GM20431 (cell line): ENCODE measurements around the gene SLC2A3.
"Not testable (repeated sequence)": the region's sequence is repeated elsewhere in the genome, so short reads cannot be mapped to it uniquely, and the experiment has no call there.

Experiments
- in situ Hi-C: fragments of 300-500 bp; cut with MseI, MboI; formaldehyde crosslinking; loops from one replicate; pipeline ENCODE4 v1.15.0; 2020; ENCODE audit warnings: low sequenced_read_pairs; ENCODE audit not compliant: unreplicated experiment

Gene SLC2A3

DNA sequence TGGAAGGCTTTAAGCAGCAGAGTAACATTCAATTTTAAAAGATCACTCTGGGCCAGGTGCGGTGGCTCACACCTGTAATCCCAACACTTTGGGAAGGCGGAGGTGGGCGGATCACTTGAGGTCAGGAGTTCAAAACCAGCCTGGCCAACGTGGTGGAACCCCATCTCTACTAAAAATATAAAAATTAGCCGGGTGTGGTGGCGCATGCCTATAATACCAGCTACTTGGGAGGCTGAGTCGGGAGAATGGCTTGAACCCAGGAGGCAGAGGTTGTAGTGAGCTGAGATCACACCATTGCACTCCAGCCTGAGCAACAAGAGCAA lies 17.8 kb downstream of the SLC2A3 start:
- in situ Hi-C loops = not testable (repeated sequence)

DNA sequence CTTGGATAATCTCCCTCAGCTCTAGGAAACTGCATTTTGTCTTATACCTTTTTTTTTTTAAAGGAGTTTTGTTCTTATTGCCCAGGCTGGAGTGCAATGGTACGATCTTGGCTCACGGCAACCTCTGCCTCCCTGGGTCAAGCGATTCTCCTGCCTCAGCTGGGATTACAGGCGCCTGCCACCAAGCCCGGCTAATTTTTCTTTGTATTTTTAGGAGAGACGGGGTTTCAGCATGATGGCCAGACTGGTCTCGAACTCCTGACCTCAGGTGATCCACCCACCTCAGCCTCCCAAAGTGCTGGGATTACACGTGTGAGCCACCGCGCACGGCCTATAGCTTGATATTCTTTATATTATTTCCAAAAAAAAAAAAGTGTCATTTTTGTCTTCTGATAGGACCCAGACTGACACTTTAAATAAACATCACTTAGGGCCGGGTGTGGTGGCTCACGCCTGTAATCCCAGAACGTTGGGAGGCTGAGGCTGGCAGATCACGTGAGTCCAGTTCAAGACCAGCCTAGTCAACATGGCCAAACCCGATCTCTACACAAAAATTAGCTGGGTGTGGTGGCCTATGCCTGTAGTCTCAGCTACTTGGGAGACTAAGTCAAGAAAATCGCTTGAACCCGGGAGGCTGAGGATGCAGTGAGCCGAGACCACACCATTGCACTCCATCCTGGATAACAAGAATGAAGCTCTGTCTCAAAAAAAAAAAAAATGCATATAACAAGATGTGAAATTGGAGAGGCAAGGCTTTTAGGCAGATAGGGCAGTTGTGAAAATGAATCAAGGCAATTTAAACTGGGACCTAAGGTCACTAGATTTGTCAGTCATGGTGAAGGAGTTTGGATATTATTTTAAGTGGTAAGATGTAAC lies 18.4 kb downstream of the SLC2A3 start:
- in situ Hi-C loops = no loop called here

DNA sequence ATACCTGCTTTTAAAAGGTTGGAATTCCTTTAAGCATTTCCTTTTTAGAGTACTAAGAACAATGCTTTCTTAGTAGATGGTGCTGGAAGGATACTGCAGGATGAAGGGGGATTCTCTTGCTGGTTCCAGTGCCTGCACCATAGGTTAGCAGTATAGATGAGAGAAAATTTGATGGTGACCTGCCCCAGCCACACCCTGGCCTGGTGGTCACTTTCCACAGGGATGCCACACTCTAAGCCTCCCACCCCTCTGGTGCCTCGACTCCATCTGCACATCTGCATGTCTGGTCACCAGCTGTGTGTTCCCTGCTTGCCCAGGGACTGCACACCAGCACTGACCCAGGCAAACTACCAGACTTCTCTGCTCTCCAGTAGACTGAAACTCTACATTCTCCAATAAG lies 19.1 kb downstream of the SLC2A3 start:
- in situ Hi-C loops = no loop called here

DNA sequence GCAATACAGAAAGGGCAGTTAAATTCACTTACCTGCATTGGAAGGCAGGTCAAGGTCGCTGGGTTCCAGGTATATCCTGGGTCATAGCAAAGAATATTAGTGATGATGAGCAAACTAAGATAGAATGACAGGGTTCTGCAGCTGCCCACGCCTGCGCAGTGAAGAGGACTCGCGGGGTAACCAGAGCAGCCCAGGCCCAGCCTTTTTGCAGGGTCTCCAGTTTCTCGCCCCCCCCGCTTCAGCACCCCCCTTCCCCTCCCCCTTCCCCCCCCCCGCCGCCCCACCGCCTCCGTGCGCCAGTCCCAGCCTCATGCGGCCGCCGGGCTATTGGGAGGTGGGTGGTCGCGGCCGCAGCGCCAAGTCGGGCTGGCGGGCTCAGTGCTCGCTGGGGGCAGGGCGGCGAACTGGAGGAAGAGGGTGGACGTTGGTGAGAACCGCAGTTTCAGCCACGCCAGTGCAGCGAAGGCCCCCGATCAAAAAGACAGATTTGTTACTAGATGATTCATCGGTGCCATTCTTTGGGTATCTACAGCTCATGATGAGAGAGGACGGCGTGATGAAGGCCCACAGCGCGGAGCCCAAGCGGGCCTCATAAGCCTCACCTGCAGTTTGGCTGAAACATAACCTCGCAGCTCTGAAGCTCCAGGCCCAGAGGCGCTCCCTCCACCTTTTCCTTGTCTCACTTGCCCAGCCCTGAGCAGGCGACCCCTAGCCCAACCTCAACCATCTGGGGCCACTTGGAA lies 20.2 kb downstream of the SLC2A3 start:
- in situ Hi-C loops = no loop called here

DNA sequence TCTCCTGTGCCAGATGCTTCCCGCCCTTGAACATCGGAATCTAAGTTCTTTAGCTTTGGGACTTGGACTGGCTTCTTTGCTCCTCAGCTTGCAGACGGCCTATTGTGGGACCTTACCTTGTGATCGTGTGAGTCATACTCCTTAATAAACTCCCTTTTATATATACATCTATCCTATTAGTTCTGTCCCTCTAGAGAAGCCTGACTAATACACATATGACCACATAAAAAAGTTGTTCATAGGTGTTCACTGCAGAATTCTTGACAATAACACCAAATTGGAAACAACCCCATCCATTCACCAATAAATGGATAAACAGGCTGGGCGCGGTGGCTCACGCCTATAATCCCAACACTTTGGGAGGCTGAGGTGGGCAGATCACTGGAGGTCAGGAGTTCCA lies 25.9 kb downstream of the SLC2A3 start:
- in situ Hi-C loops = not testable (repeated sequence)

DNA sequence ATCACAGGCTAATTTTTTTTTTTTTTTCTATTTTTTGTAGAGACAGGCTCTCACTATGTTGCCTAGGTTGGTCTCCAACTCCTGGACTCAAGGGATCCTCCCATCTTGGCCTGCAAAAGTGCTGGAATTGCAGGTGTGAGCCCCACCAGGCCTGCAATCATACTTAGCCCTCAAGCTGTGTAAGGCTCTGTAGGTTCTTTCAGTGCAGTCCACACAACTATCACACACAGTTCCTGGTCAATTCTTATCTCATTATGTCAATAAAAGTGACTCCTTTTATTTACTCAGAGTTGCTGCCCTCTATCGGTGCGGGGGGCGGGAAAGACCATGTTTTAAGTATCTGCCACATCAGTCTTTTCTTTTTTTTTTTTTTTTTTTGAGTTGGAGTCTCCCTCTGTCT lies 29.0 kb downstream of the SLC2A3 start:
- in situ Hi-C loops = no loop called here

DNA sequence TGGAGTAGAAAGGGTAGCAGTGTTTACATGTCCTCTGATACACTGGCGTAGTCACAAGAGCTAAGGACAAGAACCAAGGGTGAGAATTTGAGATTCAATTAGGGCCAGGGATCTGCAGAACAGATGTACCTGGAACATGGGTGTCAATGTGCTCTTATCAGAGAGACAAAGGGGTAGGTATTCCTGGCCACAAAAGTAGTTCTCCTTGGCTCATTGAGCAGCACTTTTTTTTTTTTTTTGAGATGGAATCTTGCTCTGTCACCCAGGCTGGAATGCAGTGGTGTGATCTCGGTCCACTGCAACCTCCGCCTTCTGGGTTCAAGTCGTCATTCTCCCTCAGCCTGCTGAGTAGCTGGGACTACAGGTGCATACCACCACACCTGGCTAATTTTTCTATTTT lies 29.7 kb downstream of the SLC2A3 start:
- in situ Hi-C loops = not testable (repeated sequence)

DNA sequence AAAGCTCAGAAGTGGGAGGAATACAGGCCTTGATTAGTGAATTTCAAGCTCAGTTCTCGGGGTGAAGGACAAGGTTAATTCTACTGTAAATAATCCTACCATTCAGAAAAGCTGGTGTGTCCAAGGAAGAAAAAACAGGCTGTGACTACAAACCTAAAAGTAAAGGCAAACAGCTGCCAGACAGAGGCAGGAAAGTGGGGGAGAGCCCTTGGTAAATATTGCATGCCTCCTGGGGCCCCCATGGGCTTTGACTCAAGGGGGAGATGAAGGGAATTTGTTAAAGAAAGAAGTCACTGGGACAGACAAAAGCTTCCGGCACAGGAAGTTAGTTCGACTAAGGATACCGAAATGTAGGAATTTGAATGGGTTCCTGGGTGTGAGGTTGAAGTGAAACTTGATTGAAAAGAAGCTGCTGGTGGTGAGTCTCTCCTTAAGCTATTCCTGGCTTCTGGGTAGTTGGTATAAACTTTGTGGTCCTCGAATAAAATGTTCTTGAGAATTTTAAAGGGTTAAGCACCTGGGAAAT lies 30.3 kb downstream of the SLC2A3 start:
- in situ Hi-C loops = not testable (repeated sequence)

DNA sequence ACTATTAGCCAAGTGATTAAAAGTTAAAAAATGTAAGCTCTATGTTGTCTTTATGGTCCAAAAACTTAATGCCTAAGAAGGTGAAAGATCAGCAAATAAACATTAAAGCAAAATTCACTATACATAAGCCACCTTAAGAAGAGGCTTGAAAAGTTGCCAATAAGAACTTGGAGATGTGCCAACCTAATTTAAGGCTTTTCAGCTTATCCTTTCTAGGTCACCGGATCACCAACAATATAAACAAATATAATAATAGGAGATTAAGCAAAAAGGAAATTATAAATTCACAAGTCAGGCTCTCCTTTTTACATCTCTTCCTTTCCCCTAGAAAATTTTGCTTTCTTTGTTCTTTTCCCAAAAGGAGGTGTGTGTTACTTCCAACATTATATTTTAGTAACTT lies 30.9 kb downstream of the SLC2A3 start:
- in situ Hi-C loops = no loop called here

DNA sequence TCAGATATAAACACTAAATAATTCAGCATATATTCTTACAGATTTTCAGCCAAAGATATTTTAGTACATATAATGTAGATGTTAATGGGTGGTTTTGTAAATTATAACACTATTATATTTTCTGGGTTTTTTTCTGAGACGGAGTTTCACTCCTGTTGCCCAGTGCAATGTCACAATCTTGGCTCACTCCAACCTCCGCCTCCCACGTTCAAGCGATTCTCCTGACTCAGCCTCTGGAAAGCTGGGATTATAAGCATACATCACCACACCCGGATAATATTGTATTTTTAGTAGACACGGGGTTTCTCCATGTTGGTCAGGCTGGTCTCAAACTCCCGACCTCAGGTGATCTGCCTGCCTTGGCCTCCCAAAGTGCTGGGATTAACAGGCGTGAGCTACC lies 33.6 kb downstream of the SLC2A3 start:
- in situ Hi-C loops = not testable (repeated sequence)

DNA sequence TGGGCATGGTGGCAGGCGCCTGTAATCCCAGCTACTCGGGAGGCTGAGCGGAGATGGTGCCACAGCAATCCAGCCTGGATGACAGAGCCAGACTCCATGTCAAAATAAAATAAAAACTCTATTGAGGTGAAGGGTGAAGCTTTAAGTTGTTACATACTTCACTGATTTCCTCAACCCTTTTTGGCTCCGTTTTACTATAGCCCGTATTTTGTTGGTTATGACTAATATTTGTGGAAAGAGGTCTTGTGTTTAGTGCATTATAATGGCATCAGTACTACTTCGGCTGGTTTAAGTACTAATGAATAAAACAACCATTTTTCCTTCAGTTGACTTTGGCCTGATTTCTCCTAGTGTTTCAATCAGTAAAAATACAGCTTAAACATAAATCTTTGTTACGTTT lies 36.2 kb downstream of the SLC2A3 start:
- in situ Hi-C loops = no loop called here

DNA sequence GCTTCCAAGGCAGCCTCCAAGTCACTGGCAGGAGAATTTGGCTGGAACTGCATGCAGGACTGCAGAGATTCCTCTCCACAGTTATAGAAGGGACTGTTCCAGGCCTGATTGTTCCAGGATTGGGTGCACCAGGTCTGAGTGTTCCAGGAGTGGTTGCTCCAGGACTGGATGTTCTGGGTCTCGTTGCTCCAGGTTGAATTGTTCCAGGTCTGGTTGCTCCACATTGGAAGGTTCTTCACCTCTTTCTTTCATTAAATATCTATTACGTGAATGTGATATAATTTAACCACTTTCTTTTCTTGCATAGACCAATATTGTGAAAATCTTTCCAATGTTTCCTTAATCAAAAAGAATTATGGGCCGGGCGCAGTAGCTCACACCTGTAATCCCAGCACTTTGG lies 39.3 kb downstream of the SLC2A3 start:
- in situ Hi-C loops = not testable (repeated sequence)

DNA sequence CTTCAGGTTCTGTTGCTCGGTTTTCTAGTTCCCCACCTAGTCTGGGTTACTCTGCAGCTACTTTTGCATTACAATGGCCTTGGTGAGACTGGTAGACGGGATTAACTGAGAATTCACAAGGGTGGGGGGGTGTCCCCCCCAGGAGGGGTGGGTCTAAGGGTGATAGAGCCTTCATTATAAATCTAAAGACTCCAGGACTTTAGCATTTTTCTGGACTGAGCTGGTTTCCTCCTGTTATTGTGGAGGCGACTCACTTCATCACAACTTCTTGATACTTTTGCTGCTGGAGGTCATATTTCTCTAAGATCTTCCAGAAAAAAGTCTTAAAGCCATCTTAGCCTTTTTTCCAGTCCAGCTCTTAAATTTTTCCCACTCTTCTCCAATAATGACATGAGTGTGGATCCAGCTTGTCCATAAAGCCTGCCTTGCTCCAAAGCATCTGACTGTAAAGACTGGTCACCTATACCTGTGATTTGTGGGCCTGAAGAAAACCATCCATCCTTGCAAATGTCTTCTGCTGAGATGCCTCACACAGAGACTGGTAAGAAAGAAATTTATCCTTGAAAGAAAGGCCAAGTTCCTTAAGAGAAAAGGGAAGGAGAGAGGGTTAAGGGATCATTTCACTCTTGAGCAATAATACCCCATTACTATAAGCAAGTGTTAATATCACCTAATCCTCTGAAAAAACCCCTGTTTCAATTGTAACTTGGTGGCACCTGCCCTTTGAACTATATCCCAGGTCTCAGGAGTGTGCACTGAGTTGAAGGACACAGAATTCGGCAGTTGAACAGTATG lies 43.6 kb downstream of the SLC2A3 start:
- in situ Hi-C loops = no loop called here

DNA sequence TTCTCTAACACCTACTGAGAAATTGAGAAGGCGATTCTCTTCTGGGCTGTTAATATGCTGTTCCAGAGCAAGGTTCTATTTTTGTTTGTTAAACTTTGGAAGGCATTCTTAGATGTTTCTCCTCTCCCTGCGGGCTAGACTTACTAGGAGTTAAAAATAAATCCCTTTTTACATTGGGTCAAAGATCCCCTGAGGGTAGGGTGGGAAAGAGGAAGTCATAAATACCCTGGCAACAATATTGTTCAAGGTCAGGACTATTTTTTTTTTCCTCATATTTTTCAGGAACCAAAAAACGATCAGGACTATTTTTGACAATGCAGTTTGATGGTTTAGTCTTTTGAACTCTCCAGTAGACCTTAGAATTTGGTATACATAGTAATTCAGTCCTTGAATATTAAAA lies 51.3 kb downstream of the SLC2A3 start:
- in situ Hi-C loops = no loop called here

DNA sequence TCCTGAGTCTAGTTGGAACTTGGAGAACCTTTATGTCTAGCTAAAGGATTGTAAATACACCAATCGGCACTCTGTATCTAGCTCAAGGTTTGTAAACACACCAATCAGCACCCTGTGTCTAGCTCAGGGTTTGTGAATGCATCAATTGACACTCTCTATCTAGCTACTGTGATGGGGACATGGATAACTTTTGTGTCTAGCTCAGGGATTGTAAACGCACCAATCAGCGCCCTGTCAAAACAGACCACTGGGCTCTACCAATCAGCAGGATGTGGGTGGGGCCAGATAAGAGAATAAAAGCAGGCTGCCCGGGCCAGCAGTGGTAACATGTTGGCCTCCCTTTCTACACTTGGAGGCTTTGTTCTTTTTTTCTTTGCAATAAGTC lies 54.3 kb downstream of the SLC2A3 start:
- in situ Hi-C loops = not testable (repeated sequence)

DNA sequence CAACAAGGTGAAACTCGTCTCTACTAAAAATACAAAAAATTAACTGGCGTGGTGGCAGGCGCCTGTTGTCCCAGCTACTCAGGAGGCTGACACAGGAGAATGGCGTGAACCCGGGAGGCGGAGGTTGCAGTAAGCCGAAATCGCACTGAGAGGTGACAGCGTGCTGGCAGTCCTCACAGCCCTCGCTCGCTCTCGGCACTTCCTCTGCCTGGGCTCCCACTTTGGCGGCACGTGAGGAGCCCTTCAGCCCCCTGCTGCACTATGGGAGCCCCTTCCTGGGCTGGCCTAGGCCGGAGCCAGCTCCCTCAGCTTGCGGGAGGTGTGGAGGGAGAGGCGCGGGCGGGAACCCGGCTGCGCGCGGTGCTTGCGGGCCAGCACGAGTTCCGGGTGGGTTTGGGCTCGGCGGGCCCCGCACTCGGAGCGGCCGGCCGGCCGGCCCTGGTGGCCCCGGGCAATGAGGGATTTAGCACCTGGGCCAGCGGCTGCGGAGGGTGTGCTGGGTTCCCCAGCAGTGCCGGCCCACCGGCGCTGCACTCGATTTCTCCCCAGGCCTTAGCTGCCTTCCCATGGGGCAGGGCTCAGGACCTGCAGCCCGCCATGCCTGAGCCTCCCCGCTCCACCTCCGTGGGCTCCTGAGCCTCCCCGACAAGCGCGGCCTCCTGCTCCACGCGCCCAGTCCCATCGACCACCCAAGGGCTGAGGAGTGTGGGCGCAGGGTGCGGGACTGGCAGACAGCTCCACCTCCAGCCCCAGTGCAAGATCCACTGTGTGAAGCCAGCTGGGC lies 54.8 kb downstream of the SLC2A3 start:
- in situ Hi-C loops = not testable (repeated sequence)

DNA sequence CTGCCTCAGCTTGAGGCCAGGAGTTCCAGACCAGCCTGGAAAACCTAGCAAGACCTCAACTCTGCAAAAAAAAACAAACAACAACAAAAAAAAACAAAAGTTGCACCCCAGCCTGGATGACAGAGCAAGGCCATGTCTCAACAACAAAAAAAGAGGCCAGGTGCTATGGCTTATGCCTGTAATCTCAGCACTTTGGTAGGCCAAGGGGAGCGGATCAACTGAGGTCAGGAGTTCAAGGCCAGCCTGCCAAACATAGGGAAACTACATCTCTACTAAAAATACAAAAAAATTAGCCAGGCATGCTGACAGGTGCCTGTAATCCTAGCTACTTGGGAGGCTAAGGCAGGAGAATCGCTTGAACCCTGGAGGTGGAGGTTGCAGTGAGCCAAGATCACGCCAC lies 56.7 kb downstream of the SLC2A3 start:
- in situ Hi-C loops = no loop called here

DNA sequence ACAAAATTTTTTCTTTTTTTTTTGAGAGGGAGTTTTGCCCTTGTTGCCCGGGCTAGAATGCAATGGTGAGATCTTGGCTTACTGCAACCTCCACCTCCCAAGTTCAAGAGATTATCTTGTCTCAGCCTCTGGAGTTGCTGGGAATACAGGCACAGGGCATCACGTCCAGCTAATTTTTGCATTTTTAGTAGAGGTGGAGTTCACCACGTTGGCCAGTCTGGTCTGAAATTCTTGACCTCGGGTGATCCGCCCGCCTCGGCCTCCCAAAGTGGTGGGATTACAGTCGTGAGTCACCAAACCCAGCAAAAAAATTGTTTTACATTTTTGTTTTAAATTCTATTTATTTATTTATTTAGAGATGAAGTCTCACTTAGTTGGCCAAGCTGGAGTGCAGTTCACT lies 58.6 kb downstream of the SLC2A3 start:
- in situ Hi-C loops = no loop called here

DNA sequence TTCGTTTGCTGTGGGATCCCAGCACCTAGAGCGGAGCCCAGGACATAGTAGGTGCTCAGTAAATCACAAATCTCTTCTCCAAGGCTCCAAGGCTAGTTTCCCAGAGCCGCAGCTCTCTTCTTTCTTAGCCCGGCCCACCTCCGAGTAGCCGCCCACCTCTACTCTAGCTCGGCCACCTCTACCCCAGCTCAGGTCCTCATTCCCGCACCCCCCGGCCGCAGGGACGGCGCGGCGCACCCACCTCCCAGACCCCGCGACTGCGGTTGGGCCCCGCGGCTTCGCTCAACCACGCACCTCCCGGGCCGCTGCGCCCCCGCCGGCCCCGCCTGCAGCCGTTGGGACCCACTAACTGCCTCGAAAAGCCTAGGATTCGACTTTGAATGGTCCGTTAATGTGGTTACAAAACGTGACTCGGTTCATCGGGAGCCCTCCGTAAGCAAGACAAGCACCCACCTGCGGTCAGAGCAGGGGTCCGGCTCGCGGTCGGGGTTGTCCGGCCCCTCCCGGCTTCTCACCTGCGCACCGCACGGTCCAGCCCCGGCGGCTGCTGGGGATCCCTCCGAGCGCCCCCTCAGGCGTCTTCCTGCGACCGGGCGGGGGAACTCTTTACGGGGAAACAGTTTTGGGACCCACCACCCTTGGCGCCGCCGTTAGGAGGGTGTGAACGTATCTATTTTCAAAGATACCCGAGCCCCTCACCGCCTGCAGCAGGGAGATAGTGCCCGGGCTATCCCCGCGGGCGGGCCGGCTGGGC lies 63.2 kb downstream of the SLC2A3 start, which contains the start of gene SLC2A14:
Gene SLC2A14, minus strand, starts transcription at position 350 of the 754 bp plus-strand sequence. CDS start 3,035 bp downstream, outside the sequence.
- in situ Hi-C loops = no loop called here
